Stimulated activated CD4-positive, alpha-beta T cell treated with anti-CD3 and anti-CD28 coated beads, Interleukin-12 subunit alpha, Interleukin-12 subunit beta, amount 100 ng/mL, for 4 hours (primary cell): Measurements from ENCODE around the gene SLC6A3.

Experiments used
- DNase-seq: peaks from one replicate; pipeline ENCODE4 v3.0.0-alpha.2; 2020

Gene SLC6A3

GRCh38 chr5:1344975-1345838, 100.0 kb downstream of the SLC6A3 start, which contains the start of gene CLPTM1L:
CLPTM1L (minus strand) TSS chr5:1345099; CDS start chr5:1344841, 258 bp downstream.
- DNase-seq: peak; percentile 88

- DNase-seq: peak; percentile 28
Measured at GRCh38 chr5:1343931-1344901, 101.0 kb downstream of the SLC6A3 start.

- no peak for DNase-seq
Measured at GRCh38 chr5:1343315-1343751, 101.9 kb downstream of the SLC6A3 start.
